ENCODE results near the gene TEX2. TPM values are rescaled to one million over a fixed set of nuclear protein-coding genes. Genes with fewer than 3 reads are reported as not detected.
A peak's percentile ranks its signal among the peaks of the same experiment; 100 is the strongest.

TEX2 gene
- total and polyA plus RNA-seq, 2 donors from 2014 or later = 14.0 to 39.1 TPM

- peaks cover 5 to 16% (median 10%) of the 10 kb centered on the region in 3 donors for H3K4me1 ChIP-seq (ENCODE audit: control insufficient read depth in 2 of 3, insufficient read depth in 2 of 3, low read depth in 1 of 3, low read length in 3 of 3)
Observed at GRCh38 chr17:64150237-64151015, 112.6 kb downstream of the TEX2 start.

GRCh38 chr17:64149196-64149595, 113.9 kb downstream of the TEX2 start:
- Histone ChIP-seq H3K4me3 (ENCODE audit: low read length in 3 of 3) (no peak overlapping the region), H3K9ac (ENCODE audit: low read length in 3 of 3) (no peak overlapping the region), H3K4me1 (ENCODE audit: control insufficient read depth in 2 of 3, insufficient read depth in 2 of 3, low read depth in 1 of 3, low read length in 3 of 3) (peaks cover 5 to 16% (median 8%) of the 10 kb centered on the region in 3 donors), H3K27ac (ENCODE audit: low read depth in 2 of 2, low read length in 2 of 2) (peak overlapping the region in 1 of 2 donors; percentile 52), H3K27me3 (ENCODE audit: control insufficient read depth, insufficient read depth, low read length) (no peaks in the 10 kb centered on the region), H3K9me3 (ENCODE audit: control insufficient read depth in 2 of 3, insufficient read depth in 1 of 3, low read length in 3 of 3) (no peaks in the 10 kb centered on the region), H3K36me3 (ENCODE audit: control insufficient read depth in 2 of 3, insufficient read depth in 3 of 3, low read length in 3 of 3) (peaks cover 2 to 12% (median 5%) of the 10 kb centered on the region in 3 donors)
- FAIRE-seq (no peak), DNase-seq (no peak)
- no peak for TF ChIP-seq CTCF (IDR thresholded peaks at IDR 0.05; ENCODE audit: borderline replicate concordance, extremely low read depth, insufficient read depth)
- intact Hi-C loops (cut with DNase I) = no loop called here

More at GRCh38 chr17:64150237-64151015, 112.6 kb downstream of the TEX2 start:
- FAIRE-seq (no peak), DNase-seq (no peak)
- peaks cover 2 to 12% (median 5%) of the 10 kb centered on the region in 3 donors for H3K36me3 ChIP-seq (ENCODE audit: control insufficient read depth in 2 of 3, insufficient read depth in 3 of 3, low read length in 3 of 3)
- H3K27me3 ChIP-seq (ENCODE audit: control insufficient read depth, insufficient read depth, low read length) = no peaks in the 10 kb centered on the region
- H3K9ac ChIP-seq (ENCODE audit: low read length in 3 of 3) = no peak overlapping the region
- intact Hi-C loops (cut with DNase I) = loop anchor here (10.0 kb wide), 1 partner anchor 124 kb away; no protein-coding TSS in a partner anchor
- H3K27ac ChIP-seq (ENCODE audit: low read depth in 2 of 2, low read length in 2 of 2) = peak overlapping the region; percentile 45 to 76
- no peaks in the 10 kb centered on the region for H3K9me3 ChIP-seq (ENCODE audit: control insufficient read depth in 2 of 3, insufficient read depth in 1 of 3, low read length in 3 of 3)
- TF ChIP-seq CTCF (IDR thresholded peaks at IDR 0.05; ENCODE audit: borderline replicate concordance, extremely low read depth, insufficient read depth) = no peak
- H3K4me3 ChIP-seq (ENCODE audit: low read length in 3 of 3) = no peak overlapping the region

DNA sequence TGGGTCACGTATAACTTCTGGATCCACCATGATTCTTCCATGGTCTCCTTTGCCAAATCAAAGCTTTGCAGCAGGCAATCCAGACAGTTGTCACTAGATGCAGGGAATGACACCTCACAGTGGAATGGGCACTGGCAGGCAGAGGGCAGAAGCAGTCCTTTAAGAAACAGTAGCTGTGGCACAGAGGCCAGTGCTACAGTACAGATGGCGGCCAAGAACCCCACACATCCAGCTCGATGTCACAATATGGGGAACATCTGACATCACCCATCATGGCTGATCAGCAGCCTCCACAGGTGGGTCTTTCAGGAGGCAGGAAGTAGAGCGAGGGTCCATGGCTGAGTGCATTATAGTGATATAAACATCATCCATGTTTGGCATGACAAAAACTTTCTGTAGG, 114.4 kb downstream of the TEX2 start:
- peaks cover 2 to 12% (median 5%) of the 10 kb centered on the region in 3 donors for H3K36me3 ChIP-seq (ENCODE audit: control insufficient read depth in 2 of 3, insufficient read depth in 3 of 3, low read length in 3 of 3)
- intact Hi-C loops (cut with DNase I) = no loop called here
- H3K27me3 ChIP-seq (ENCODE audit: control insufficient read depth, insufficient read depth, low read length) = no peaks in the 10 kb centered on the region
- DNase-seq = no peak
- H3K9ac ChIP-seq (ENCODE audit: low read length in 3 of 3) = no peak overlapping the region
- peaks cover 5 to 16% (median 8%) of the 10 kb centered on the region in 3 donors for H3K4me1 ChIP-seq (ENCODE audit: control insufficient read depth in 2 of 3, insufficient read depth in 2 of 3, low read depth in 1 of 3, low read length in 3 of 3)
- no peak for TF ChIP-seq CTCF (IDR thresholded peaks at IDR 0.05; ENCODE audit: borderline replicate concordance, extremely low read depth, insufficient read depth)
- no peak overlapping the region for H3K4me3 ChIP-seq (ENCODE audit: low read length in 3 of 3)
- H3K27ac ChIP-seq (ENCODE audit: low read depth in 2 of 2, low read length in 2 of 2) = no peak overlapping the region
- FAIRE-seq = no peak
- no peaks in the 10 kb centered on the region for H3K9me3 ChIP-seq (ENCODE audit: control insufficient read depth in 2 of 3, insufficient read depth in 1 of 3, low read length in 3 of 3)
